CD4-positive, alpha-beta T cell treated with Interleukin-2 at 100 ng/mL for 4 hours (primary cell): Measurements from ENCODE around the gene GOLGA6A.
"Not testable (repeated sequence)": the region's sequence is repeated elsewhere in the genome, so short reads cannot be mapped to it uniquely, and the experiment has no call there.

ENCODE experiments used
- DNase-seq: peaks from one replicate; pipeline ENCODE4 v3.0.0-alpha.2; 2020; ENCODE audit warnings: low spot score

Gene GOLGA6A, protein sequence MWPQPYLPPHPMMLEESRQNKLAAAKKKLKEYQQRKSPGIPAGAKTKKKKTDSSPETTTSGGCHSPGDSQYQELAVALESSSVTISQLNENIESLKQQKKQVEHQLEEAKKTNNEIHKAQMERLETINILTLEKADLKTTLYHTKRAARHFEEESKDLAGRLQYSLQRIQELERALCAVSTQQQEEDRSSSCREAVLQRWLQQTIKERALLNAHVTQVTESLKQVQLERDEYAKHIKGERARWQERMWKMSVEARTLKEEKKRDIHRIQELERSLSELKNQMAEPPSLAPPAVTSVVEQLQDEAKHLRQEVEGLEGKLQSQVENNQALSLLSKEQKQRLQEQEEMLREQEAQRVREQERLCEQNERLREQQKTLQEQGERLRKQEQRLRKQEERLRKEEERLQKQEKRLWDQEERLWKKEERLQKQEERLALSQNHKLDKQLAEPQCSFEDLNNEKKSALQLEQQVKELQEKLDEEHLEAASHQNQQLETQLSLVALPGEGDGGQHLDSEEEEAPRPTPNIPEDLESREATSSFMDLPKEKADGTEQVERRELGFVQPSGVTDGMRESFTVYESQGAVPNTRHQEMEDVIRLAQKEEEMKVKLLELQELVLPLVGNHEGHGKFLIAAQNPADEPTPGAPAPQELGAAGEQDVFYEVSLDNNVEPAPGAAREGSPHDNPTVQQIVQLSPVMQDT

DNA sequence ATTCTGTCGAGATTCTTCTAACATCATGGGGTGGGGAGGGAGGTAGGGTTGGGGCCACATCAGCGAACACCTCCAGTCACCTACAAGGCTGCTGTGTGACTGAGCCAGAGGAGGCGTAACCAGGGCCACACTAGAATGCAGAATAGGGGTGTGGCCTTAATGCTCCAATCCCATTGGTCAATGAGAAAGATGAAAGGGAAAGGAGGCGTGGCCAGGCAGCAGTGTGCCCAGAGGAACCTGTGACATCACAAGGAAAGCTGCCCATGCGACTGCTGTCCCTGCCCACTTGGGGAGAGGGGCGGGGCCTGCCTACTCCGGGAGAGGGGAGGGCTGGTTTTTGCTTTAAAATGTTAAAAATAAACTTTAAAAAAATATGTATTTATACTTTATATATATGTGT lies at the start of gene GOLGA6A:
Gene GOLGA6A (minus strand): TSS at position 101 of the 400 bp plus-strand sequence. CDS start 41 bp downstream, at position 60.
- not testable (repeated sequence) for DNase-seq

DNA sequence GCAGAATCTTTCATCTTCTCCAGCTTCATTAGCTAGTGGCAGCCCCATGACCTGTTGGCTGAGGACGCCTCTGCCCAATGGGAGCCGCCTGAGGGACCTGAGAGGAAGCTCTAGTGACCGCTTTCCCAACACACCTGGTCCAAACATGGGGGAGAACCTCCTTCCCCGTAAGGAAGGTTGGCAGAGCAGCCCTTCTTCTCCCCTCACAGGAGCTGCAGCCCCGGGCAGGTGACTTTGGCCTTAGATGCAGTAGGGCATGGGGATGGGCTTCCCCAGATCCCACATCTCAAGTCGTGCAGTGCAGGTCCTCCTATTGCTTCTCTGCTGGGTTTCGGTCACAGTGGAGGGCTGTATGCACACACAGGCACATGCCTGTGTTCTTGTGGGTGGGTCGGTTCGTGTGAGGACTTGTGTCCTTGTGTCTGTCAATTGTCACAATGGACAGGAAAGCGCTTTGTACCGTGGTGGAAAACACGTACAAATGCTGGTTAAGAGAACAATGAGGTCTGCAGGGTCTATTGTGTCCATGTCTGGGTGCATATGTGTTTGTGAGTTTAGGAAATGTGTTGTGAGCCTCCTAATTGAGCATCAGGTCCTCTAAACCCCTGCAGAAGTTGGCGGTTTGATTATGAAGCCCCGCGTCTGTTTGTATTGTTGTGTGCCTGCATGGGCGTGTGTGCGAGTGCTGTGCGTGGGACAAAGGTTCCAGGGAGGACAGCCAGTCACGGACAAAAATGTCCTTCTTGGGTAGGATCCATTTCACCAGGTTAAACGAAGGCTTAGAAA lies 49.5 kb upstream of the GOLGA6A start:
- no peak for DNase-seq

DNA sequence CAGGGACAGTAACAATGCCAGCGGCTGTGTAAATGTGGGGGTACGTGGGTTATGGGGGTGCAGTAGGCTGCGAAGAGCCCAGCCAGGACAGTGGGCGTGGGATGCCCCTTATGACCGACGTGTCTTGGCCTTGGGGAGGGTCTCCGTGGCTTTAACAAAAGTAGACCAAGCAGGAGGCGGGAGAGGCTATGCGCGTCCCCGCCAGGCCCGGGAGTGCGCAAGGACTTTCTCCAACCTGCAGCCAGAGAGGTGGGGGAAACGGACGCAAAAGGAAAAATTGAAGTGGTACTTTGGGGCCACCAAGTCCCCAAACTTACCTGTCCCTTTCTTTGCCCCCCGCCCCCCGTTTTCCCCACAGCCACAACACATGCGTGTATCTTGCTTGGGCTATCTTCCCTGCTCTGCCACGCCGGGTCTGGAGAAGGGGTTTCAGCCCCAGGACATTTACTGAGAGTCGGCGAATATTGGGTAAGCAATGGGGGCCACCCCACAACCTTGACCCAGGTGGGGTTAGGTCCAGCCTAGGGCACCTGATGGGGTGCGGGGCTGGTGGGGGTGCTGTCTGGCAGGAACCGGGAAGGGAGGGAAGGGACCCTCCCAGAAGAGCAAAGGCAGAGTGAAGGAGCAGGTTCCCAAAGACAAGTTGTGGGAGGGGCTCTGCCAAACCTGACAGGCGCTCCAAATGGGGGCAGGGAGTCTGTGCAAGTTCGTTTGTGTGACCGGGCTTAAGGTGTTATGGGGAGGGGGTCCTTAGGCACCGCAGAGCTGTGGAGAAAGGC lies 48.7 kb upstream of the GOLGA6A start:
- DNase-seq: no peak

DNA sequence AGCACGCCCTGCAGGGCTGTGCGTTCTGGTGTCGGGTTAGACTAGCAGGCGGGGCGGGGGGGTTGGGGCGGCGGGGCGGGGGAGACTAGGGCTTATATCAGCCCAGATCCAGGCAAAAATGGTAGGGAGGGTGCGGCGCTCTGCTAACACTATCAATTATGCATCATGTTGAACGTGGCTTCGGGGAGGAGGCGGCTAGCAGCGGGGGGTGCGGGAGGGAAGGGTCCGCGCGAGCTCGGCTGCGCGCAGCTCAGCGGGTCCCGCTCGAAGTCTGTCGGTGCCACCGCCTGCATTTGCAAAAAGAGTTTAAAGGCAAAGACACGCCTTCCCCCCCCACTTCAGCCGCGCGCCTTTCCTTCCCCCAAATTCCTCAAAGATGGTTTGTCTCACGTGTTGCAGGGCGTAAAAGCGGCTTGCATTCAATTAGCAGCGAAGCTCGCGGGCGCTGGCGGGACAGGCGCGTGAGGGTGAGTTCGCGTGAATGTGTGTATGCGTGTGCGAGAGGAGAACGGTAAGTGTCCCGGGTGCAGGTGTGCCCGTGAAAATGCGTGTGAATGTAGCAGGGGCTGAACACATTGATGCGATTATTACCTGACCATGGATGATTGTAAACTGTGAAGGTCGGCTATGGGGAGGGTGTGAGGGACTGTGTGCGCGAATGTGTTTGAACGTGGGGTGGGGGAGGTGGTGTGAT lies 48.0 kb upstream of the GOLGA6A start, which contains the start of gene ISLR2:
Gene ISLR2 (plus strand): TSS at position 432 of the 694 bp plus-strand sequence. CDS start 2,169 bp downstream, outside the sequence.
- DNase-seq: no peak

DNA sequence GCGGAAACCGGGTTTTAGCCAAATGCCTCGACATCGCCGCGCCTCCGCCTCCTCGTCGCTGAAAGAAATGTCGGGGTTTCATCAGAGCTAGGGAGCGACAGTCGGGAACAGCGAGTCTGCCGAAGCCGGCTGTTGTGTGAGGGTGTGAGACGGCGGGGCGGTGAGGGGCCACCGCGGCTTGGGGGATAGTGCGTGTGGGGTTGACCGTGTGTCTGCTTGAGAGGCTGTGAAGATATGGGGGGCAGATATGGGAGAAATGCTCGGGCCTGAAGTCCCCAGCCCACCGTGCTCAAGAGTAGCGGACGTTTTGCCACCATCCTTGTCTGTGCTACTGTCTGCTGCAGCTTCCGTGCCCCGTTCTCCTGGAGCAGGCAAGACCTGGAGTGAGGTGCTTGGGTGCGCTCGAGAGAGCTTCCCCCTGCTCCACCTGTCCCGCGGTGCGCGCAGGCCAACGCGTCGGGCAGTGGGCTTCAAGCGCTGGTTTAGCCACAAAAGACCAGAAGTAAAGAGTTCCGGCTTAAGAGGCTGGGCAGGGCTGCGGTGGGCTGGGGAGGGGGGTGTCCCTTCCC lies 47.3 kb upstream of the GOLGA6A start:
- no peak for DNase-seq

DNA sequence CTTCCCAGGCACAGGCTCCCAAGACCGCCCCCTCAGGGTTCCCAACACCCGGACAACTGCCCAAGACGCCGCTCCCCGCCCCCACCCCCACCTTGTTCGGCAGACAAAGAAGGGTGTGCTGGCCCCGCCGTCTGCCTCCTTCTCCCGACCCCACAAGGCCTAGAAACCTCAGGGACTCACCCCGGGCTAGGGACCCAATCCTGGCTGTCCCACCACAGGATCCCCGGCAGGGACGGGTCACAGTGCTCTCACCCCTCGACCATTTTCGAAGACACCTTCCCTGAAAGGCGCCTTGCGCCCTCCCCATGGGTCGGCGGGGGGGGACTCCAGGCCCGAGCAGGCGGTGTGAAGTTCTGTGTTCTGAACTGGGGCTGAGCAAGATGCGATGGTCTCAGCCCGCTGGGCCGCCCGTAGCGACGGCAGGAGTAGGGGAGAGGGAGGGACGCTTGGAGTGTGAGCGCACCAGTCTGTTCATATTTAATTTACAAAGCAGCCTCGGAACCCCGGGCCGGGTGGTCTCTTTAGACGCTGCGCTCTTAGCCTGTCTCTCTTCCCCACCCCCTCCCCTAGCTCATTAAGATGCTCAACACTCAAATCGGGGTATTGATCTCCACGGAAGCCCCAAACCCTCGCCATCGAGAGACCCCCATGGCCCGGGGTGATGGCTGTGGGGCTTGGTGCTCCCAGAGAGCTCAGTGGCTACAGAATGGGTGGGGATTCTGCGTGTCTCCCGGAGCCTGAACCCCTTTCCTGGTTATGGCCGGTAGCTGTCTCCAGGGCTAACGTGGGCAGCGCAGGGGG lies 46.6 kb upstream of the GOLGA6A start:
- no peak for DNase-seq

DNA sequence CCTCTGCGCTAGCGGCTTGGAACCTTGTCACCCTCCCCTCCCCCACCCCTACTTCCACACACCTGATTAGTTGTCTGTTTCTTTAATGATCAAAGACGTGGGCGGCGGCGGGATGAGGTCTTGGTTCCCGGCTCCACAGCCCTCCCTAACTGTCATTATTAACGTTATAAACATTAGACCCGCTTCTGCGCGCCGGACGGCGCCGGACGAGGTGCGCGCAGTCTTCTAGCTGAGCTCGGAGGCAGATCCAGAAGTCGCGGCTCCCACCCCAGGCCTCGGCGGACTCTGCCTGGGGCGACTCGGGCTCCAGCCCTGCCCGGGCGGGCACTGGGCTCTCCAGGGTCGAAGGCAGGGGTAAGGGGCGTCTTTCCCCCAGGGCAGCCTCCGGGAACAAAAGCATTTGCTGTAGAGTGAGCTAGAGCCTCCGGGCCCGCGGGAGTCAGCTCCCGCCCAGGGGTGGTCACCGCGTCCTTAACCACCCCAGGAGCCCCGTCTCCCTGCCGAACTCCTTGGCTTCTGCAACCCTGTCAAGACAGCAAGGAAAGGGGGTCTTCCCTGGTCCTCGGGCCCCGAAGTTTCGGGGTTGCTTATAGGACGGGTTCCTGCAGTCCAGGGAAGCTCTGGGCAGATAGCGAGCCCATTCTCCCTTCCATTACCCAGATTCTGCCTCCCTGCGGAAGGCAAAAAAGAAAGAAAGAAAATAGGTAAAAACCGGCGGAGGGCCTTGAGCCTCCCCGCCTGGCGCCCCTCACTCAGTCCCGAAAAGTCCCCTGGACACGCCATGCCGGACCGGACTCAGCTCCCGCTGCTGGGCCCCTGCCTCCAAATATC lies 45.8 kb upstream of the GOLGA6A start:
- no peak for DNase-seq

DNA sequence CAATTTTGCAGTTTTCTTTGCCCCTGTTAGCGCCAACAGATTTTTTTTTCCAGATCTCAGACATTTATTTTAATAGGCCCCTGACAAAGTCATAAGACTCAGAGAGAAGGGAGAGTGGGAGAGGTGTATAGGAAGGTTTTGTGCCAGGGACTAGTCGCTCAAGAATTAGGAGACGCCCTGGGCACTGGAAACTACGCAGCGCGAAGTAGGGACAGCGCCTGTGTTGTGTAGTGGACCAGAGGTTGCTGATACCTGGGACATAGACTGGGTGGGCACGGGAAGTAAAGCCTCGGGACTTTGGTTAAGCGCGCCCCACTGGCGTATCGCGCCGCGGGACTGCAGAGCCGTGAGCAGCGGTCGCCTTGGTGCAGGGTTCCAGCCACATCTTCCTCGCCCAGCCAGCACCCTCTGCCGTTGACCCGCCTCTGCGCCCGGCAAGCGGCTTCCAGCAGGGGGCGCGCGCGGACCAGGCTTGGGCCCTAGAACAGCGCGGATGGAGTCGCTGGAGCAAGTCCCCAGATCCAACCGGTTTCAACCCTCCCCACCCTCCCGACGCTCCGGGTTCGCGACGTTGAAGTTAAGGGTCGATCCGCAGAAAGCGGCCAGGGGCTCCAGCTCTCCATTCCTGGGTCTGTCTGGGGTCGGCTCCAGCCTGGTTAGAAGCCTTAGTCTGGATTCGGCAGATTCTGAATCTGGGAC lies 45.1 kb upstream of the GOLGA6A start:
- peak; percentile 74 for DNase-seq

DNA sequence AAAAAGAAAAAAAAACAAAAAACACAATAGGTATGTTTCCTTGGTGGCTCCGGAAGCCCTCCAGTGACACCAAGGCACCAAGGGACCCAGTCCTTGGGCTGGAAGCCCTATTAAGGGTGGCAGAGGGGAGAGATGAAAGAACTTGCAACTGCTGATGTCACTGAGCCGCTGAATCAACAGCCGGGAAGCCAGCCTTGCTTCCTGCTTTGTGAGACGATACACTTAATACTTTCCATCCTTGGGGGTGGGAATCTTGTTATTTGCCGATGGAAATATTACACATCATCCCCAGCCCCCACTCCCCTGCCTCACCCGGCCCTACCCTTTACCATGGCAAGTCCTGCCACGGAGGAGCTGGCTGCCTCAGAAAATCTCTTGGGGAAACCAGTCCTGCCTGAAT lies 42.4 kb upstream of the GOLGA6A start:
- no peak for DNase-seq

DNA sequence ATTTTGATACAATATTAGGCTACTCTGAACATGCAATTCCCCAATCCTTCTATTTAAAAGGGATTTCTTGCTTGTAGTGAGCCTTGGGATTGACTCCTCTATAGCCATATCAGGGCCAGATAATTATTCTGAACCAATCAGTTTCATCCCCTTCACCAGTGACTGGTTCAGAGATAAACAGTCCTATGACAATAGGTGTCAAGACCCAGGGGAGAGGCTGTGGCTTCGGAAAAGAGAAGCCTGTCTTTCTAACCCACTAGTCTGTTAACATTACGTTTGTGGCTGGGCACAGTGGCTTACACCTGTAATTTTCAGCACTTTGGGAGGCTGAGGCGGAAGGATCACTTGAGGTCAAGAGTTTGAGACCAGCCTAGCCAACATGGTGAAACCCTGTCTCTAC lies 41.8 kb upstream of the GOLGA6A start:
- DNase-seq: no peak

DNA sequence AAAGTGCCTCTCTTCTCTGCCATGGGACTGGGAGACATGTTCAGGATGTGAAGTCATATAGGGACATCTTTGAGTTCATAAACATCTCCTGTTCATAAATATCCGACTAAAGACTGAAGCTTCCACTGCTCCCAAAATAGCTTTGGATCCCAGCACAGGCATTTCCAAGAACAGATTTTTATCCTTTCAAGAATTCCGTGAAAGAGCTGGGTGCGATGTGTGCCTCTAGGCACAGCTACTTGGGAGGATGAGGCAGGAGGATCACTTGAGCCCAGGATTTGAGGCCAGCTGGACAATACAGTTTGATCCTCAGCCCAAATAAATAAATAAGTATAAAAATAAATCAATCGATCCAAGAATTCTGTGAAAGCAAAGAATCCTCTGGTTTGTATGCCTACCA lies 41.3 kb upstream of the GOLGA6A start:
- no peak for DNase-seq

DNA sequence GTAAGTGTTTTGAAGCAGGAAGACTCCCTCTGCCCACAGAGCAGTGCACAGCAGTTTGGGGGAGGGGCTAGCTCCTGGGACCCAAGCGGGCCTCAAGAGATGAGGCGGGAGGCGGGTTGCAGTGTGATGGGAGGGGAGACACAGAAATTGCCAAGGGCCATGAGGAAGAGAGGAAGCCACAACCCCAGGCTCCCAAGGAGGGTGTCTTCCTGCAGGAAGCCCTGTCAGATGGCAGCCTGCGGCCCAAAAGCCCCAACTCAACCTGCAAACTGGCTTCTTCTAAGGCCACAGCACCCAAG lies 40.7 kb upstream of the GOLGA6A start:
- DNase-seq: no peak

DNA sequence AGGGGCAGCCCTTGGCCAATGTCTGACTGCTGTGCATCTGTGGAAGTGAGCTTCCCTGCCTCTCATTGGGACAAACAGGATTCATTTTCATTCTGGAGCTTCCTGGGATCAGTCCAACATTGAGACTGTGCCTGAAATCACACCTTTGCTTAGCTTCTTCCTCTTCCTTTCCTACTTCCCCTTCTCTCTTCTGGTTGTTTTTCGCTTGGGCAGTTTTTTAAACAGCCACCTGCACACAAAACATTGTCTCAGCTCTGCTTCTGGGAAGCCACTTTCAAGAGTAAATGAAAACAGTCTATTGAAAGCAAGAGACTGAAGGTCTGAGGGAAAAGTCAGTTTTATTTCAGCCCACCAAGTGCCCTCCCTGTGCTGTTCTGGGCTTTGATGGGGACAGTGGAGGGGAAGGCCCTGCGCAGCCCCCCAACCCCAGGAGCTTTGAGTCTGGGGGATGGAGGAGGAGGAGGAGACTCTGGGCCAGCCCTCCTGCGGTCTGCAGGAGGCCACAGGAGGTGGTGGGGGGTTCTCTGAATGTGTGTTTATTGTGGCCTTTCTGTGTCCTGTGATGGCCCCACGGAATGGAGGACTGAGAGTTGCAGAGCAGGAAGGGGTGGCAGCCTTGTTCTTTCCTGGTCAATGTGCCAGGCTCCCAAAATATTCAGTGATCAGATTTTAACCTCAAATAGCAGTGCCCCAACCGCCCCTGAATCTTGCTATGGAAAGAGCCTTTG lies 40.2 kb upstream of the GOLGA6A start:
- no peak for DNase-seq

DNA sequence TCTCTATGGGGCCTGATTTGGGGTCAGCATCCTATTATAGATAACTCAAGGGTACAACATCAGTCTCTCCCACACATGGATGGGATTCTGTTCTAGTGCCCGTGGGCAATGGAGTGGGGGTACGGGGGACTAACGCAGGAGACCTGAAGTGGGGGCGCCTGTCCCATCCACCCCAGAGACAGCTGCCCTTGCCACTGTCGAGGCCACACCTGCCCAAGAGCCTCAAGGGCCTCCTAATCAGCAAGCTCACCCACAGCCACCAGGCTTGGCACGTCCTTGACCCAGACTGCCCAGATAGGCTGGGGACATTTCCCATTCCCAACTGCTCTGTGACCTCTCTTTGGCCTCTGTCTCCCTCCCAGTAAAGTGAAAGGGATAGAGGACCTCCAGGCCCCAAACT lies 39.5 kb upstream of the GOLGA6A start:
- DNase-seq: no peak

DNA sequence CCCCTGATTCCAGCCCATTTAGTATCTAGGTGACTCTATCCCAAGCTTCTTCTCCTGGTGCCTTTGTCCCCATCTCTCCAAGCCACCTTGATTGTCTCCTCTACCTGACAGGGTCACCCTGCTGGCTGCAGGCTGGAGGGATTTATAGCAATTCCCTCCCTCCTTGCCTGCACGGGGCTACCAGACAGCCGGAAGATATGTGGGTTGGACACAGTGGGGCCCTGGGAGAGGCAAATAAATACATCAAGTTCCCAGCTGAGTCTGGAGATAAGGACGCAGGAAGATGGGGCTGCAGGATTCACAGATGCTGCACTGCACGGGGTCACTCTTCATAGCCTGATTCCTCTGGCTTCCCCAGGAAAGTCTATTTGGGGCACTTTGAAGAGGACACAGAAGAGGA lies 38.7 kb upstream of the GOLGA6A start:
- no peak for DNase-seq

DNA sequence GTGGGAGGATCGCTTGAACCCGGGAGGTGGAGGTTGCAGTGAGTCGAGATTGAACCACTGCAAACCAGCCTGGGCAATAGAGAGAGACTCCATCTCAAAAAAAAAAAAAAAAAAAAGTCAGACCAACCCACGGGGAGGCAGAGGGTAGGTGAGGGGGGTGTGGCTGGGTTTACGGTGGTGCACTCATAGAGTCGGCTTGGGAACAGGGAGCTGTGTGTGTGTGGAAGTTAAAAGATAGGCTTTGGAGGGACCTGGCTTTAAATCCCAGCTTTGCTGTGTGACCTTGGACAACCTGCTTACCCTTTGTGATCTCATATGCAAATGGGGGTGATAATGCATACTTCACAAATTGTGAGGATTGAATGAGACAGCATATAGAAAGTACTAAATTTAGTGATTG lies 38.1 kb upstream of the GOLGA6A start:
- no peak for DNase-seq

DNA sequence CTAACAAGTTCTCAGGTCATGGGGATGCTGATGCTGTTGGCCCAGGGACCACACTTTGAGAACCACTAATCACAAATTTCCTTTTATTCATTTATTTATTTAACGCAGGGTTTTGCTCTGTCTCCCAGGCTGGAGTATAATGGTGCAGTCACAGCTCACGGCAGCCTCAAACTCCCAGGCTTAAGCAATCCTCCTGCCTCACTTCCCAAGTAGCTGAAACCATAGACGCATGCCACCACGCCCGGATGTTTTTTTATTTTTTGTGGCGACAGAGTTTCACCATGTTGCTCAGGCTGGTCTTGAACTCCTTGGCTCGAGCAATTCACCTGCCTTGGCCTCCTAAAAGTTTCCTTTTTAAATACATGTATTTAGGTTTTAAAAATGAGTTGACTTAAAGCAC lies 27.4 kb upstream of the GOLGA6A start:
- DNase-seq: no peak

DNA sequence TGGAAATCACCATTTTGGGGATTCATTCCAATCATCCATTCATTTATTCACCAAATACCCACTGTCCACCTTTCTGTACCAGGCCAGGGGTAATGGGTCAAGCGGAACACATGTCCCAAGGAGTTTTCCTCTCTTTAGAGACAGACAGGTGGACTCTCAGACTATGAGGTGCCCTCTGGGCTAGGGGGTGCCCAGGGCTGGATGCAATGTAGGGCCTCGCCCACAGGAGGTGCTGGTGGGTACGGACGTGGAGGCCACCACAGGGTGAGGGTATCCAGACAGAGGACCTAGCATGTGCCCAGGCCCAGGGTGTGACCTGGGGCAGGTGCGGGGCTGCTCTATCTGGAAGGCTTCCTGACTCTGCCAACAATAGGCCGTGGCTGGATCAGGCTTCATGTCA lies 26.3 kb upstream of the GOLGA6A start:
- not testable (repeated sequence) for DNase-seq
